H1 (cell line): ENCODE measurements around the gene PLA2G4E. TPM values are rescaled to one million over a fixed set of nuclear protein-coding genes. Genes with fewer than 3 reads are reported as not detected.

Experiments used
- FOSL1 ChIP-seq: IDR thresholded peaks from 2 replicates; pipeline ENCODE4 v1.6.1; 2011; ENCODE audit warnings: mild to moderate bottlenecking, low read depth, low read length, moderate library complexity; ENCODE audit not compliant: insufficient read depth
- MAFK ChIP-seq: IDR thresholded peaks from 2 replicates; pipeline ENCODE4 v1.6.1; 2012; ENCODE audit warnings: low read depth, mild to moderate bottlenecking, improper control_type of control experiment, low read length
- SRF ChIP-seq: IDR thresholded peaks from 2 replicates; pipeline ENCODE4 v1.6.1; 2011; ENCODE audit warnings: mild to moderate bottlenecking, low read depth, low read length, moderate library complexity
- polyA plus RNA-seq, 7 experiments: library from polyadenylated mRNA; depleted of rRNA in 3 of 7; stranded (reverse) in 5 of 7; unstranded in 2 of 7; fragments of >200 nt in 5 of 7; fragments of 200-250 nt in 2 of 7; gene quantifications; 1 replicate in 5 of 7; 2 replicates in 1 of 7; 4 replicates in 1 of 7; pipeline versions ENCODE4 v1.2.1 to v1.2.3, GENCODE V29; 2011 to 2013; ENCODE audit warnings: missing spikeins in 2 of 7, mixed read lengths in 2 of 7
- total RNA-seq: library from RNA; stranded (reverse); fragmentation: NEBNext Ultra II Directional; extraction: Animal tissue kit (Norgen Biotek cat#: 25700); gene quantifications from 2 replicates; pipeline ENCODE4 v1.2.1, GENCODE V29; 2021

The PLA2G4E gene
- total and polyA plus RNA-seq, 2 of the 8 experiments (the other 6 are each of a cell fraction or from before 2014, with no cell fraction given): 0.03 TPM; not detected in 1

DNA sequence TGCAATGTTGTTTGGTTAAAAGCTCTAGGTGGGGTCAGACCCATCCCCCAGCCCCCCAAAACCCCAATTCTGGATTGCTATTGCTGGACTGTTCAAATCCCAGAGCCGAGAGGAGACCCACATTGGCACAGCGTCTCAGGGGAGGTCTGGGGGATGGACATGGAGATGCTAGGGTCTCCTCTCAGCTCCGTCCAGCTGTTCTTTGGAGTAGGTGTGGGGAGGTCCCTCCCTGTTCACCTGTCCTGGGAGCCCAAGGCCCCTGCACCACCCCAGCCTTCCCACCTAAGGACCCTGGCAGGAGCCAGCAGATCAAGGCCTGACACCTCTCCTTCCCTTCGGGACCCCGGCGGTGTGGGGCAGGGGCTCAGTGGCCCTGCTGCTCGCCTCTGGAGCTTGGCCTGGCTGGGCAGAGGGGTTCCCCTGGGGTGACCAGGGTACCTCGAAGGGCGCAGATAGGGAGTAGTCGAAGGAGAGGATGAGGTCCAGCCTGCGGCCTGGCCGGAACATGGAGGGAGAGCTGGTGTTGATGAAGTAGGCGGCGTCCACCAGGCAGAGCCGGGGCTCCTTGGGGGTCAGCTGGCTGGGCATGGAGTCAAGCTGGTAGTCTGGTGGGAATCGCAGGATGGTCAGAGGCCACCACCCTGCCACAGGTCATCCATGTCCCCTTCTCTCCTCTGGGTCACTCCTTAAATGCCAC, 49.6 kb upstream of the PLA2G4E start (continued):
- no peak for TF ChIP-seq MAFK
- no peak for TF ChIP-seq FOSL1
- TF ChIP-seq SRF: no peak
